Mesenchymal stem cell (in vitro differentiated cells and primary cell): ENCODE data around the gene EBP.

Experiments used
- DNase-seq: peaks from one replicate; pipeline ENCODE4 v3.0.0-alpha.2; 2013
- H2AFZ ChIP-seq: one replicate; pipeline ENCODE4 v1.6.1; 2013; ENCODE audit warnings: low read depth, mild to moderate bottlenecking, control low read depth, inconsistent platforms, low read length, moderate library complexity
- H2AK5ac ChIP-seq: 2 replicates; pipeline ENCODE4 v1.6.1; 2013; ENCODE audit warnings: low read length, moderate library complexity, mild to moderate bottlenecking, inconsistent platforms; ENCODE audit not compliant: severe bottlenecking
- H2BK120ac ChIP-seq: one replicate; pipeline ENCODE4 v1.6.1; 2013; ENCODE audit warnings: low read depth, mild to moderate bottlenecking, inconsistent platforms, low read length, moderate library complexity
- H2BK12ac ChIP-seq, 2 experiments: one replicate each; pipeline ENCODE4 v1.6.1; 2013; ENCODE audit warnings: inconsistent platforms in 2 of 2, low read length in 2 of 2, mild to moderate bottlenecking in 2 of 2, moderate library complexity in 2 of 2, control low read depth in 1 of 2
- H2BK15ac ChIP-seq: one replicate; pipeline ENCODE4 v1.6.1; 2013; ENCODE audit warnings: mild to moderate bottlenecking, low read depth, inconsistent platforms; ENCODE audit not compliant: poor library complexity, severe bottlenecking
- H2BK5ac ChIP-seq: 2 replicates; pipeline ENCODE4 v1.6.1; 2013; ENCODE audit warnings: low read depth, mild to moderate bottlenecking, low read length, control low read depth, inconsistent platforms; ENCODE audit not compliant: poor library complexity, severe bottlenecking
- H3K14ac ChIP-seq, 2 experiments: one replicate each; pipeline ENCODE4 v1.6.1; 2013; ENCODE audit warnings: inconsistent platforms in 2 of 2, low read length in 2 of 2, control low read depth in 1 of 2, mild to moderate bottlenecking in 1 of 2, moderate library complexity in 1 of 2
- H3K18ac ChIP-seq, 2 experiments: one replicate each; pipeline ENCODE4 v1.6.1; 2013; ENCODE audit warnings: inconsistent platforms in 2 of 2, low read length in 2 of 2, control low read depth in 1 of 2, low read depth in 1 of 2, mild to moderate bottlenecking in 1 of 2
- H3K23ac ChIP-seq, 2 experiments: one replicate each; pipeline ENCODE4 v1.6.1; 2013; ENCODE audit warnings: inconsistent platforms in 2 of 2, low read length in 2 of 2, mild to moderate bottlenecking in 2 of 2, moderate library complexity in 2 of 2, control low read depth in 1 of 2
- H3K27ac ChIP-seq: 2 replicates; pipeline ENCODE4 v1.5.1; 2013; ENCODE audit warnings: mild to moderate bottlenecking, moderate library complexity, low read length, control low read depth, inconsistent platforms; ENCODE audit not compliant: poor library complexity, severe bottlenecking
- H3K27me3 ChIP-seq, 2 experiments: 2 replicates each; pipeline versions ENCODE4 v1.6.1 to v1.7.0; 2013; ENCODE audit warnings: low read length in 2 of 2, mild to moderate bottlenecking in 2 of 2, moderate library complexity in 2 of 2, control low read depth in 1 of 2, inconsistent platforms in 1 of 2; ENCODE audit not compliant: control insufficient read depth in 1 of 2, insufficient read depth in 1 of 2
- H3K36me3 ChIP-seq, 2 experiments: 2 replicates each; pipeline versions ENCODE4 v1.6.1 to v1.7.0; 2013; ENCODE audit warnings: low read length in 2 of 2, control low read depth in 1 of 2, inconsistent platforms in 1 of 2, low read depth in 1 of 2, mild to moderate bottlenecking in 1 of 2; ENCODE audit not compliant: insufficient read depth in 2 of 2, control insufficient read depth in 1 of 2
- H3K4ac ChIP-seq, 2 experiments: one replicate each; pipeline ENCODE4 v1.6.1; 2013; ENCODE audit warnings: inconsistent platforms in 2 of 2, low read length in 2 of 2, mild to moderate bottlenecking in 2 of 2, moderate library complexity in 2 of 2, control low read depth in 1 of 2, low read depth in 1 of 2
- H3K4me1 ChIP-seq: 2 replicates; pipeline ENCODE4 v1.6.1; 2013; ENCODE audit warnings: low read depth, low read length, control low read depth; ENCODE audit not compliant: control insufficient read depth, insufficient read depth
- H3K4me2 ChIP-seq: 2 replicates; pipeline ENCODE4 v1.6.1; 2013; ENCODE audit warnings: low read length, mild to moderate bottlenecking, inconsistent platforms; ENCODE audit not compliant: poor library complexity, severe bottlenecking
- H3K4me3 ChIP-seq, 2 experiments: 2 replicates each; pipeline versions ENCODE4 v1.5.1 to v1.7.0; 2013; ENCODE audit warnings: low read length in 2 of 2, mild to moderate bottlenecking in 2 of 2, control low read depth in 1 of 2, low read depth in 1 of 2; ENCODE audit not compliant: insufficient read depth in 1 of 2
- H3K79me1 ChIP-seq: replicated peaks from 2 replicates; pipeline ENCODE4 v1.6.1; 2013; ENCODE audit warnings: mild to moderate bottlenecking, control low read depth, low read length, inconsistent platforms; ENCODE audit not compliant: poor library complexity, severe bottlenecking
- H3K9ac ChIP-seq: 2 replicates; pipeline ENCODE4 v1.7.0; 2013; ENCODE audit warnings: mild to moderate bottlenecking, low read length, moderate library complexity
- H3K9me3 ChIP-seq: 2 replicates; pipeline ENCODE4 v1.7.0; 2013; ENCODE audit warnings: mild to moderate bottlenecking, low read length; ENCODE audit not compliant: control insufficient read depth
- H4K8ac ChIP-seq: one replicate; pipeline ENCODE4 v1.6.1; 2013; ENCODE audit warnings: inconsistent platforms, mild to moderate bottlenecking, low read length, moderate library complexity
- H4K91ac ChIP-seq: one replicate; pipeline ENCODE4 v1.6.1; 2013; ENCODE audit warnings: mild to moderate bottlenecking, low read length, inconsistent platforms
- WGBS: methylation state at CpG from one replicate; pipeline ENCODE4 v1.1.7; 2013; ENCODE audit warnings: mixed read lengths; 5-methylcytosine and 5-hydroxymethylcytosine counted together

The EBP gene

DNA sequence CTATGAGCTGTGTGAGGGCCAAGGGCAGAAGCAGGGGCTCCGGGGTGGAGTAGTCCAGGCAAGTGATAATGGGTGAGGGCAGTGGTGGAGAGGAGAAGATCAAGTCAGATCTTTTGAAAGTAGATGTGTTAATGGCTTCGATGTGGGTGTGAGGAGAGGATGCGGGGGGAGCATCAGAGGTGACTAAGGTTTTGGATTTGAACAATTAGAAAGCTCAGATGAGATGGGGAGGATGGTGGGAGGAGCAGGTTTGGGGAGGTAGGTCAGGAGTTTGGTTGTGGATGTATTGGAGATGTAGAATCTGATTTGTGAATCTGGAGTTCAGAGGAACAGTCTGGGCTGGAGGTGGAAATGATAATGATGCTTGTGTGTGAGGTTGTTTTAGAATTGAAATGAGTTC is 41.0 kb upstream of the EBP start:
- Histone ChIP-seq H2BK12ac (no peak overlapping the region), H2BK120ac (no peak overlapping the region), H2BK5ac (no peak overlapping the region), H2AK5ac (no peak overlapping the region), H3K18ac (no peak overlapping the region), H3K9me3 (no peaks in the 10 kb centered on the region), H3K79me1 (peaks cover 5% of the 10 kb centered on the region), H4K8ac (no peak overlapping the region), H3K4me3 (no peak overlapping the region), H3K27ac (no peak overlapping the region), H3K27me3 (peaks cover 0 to 9% of the 10 kb centered on the region in 2 experiments), H2BK15ac (no peak overlapping the region), H3K4ac (no peak overlapping the region), H3K9ac (no peak overlapping the region), H3K4me2 (no peak overlapping the region), H3K4me1 (peaks cover 13% of the 10 kb centered on the region), H3K36me3 (peaks cover 39 to 46% of the 10 kb centered on the region in 2 experiments), H2AFZ (no peak overlapping the region), H4K91ac (no peak overlapping the region), H3K23ac (no peak overlapping the region), H3K14ac (no peak overlapping the region)
- WGBS, result 98% methylated on average over 3 of the region's 3 CpGs
- DNase-seq, result no peak

DNA sequence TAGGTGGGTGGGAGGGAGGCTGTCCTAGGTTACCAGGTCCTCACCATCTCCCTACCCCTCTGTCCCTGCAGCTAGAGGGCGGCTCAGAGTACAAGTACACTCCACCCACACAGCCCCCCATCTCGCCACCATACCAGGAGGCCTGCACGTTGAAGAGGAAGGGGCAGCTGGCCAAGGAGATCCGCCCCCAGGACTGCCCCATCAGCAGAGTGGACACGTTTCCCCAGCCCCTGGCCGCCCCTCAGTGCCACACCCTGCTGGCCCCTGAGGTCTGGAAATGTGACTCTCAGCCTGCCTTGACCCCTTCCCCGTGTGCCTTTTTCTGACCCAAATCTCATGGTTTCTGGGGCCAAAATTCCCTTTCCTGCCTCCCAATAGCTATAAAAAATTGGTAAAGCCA is 39.1 kb upstream of the EBP start:
- H2AK5ac ChIP-seq, result no peak overlapping the region
- no peak overlapping the region for H3K4me3 ChIP-seq
- no peak overlapping the region for H2BK15ac ChIP-seq
- H3K18ac ChIP-seq, result no peak overlapping the region
- no peak overlapping the region for H2BK5ac ChIP-seq
- H3K4me2 ChIP-seq, result no peak overlapping the region
- peaks cover 5% of the 10 kb centered on the region for H3K79me1 ChIP-seq
- no peak overlapping the region for H3K9ac ChIP-seq
- no peak overlapping the region for H4K91ac ChIP-seq
- H3K27me3 ChIP-seq, result peaks cover 0 to 9% of the 10 kb centered on the region in 2 experiments
- H2BK12ac ChIP-seq, result no peak overlapping the region
- H4K8ac ChIP-seq, result no peak overlapping the region
- DNase-seq, result no peak
- H3K36me3 ChIP-seq, result peaks cover 39 to 54% of the 10 kb centered on the region in 2 experiments
- peaks cover 14% of the 10 kb centered on the region for H3K4me1 ChIP-seq
- no peak overlapping the region for H3K14ac ChIP-seq
- no peak overlapping the region for H2AFZ ChIP-seq
- no peak overlapping the region for H3K27ac ChIP-seq
- no peak overlapping the region for H2BK120ac ChIP-seq
- H3K9me3 ChIP-seq, result no peaks in the 10 kb centered on the region
- WGBS, result 93% methylated on average over 6 of the region's 7 CpGs
- H3K23ac ChIP-seq, result no peak overlapping the region
- H3K4ac ChIP-seq, result no peak overlapping the region

DNA sequence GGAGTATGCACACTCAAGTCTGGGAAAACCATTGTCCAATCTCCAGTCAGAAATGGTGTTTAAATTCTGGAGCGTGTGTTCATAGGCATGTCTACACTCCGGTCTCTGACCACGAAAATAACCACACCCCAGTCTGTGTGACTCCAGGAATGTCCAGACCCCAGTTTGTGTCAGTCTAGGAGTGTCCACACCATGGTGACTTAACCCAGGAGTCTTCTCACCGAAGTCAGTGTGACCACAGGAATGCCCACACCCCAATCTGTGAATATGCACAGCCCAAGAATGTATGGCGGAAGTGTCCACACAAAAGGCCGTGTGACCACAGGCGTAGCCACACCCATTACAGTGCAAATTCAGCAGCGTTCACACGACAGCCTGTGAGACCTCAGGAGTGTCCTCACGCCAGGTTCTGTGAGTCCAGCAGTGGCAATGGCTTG is 34.2 kb upstream of the EBP start:
- H3K27me3 ChIP-seq, result peaks cover 0 to 5% of the 10 kb centered on the region in 2 experiments
- H2AK5ac ChIP-seq, result peak overlapping the region; percentile 89
- H3K4ac ChIP-seq, result peak overlapping the region in 1 of 2 experiments; percentile 41
- no peak overlapping the region for H2BK5ac ChIP-seq
- no peak overlapping the region for H3K4me3 ChIP-seq
- H3K18ac ChIP-seq, result peak overlapping the region; percentile 2 to 62
- H2AFZ ChIP-seq, result no peak overlapping the region
- no peaks in the 10 kb centered on the region for H3K79me1 ChIP-seq
- DNase-seq, result peak; percentile 99
- H3K4me1 ChIP-seq, result peaks cover 17% of the 10 kb centered on the region
- H2BK120ac ChIP-seq, result no peak overlapping the region
- H4K8ac ChIP-seq, result peak overlapping the region; percentile 82
- peak overlapping the region; percentile 83 for H4K91ac ChIP-seq
- no peak overlapping the region for H3K4me2 ChIP-seq
- H3K23ac ChIP-seq, result no peak overlapping the region
- peaks cover 11 to 33% of the 10 kb centered on the region in 2 experiments for H3K36me3 ChIP-seq
- H3K9ac ChIP-seq, result no peak overlapping the region
- 2% methylated on average over 10 of the region's 10 CpGs for WGBS
- peaks cover 3% of the 10 kb centered on the region for H3K9me3 ChIP-seq
- no peak overlapping the region for H3K14ac ChIP-seq
- H2BK15ac ChIP-seq, result no peak overlapping the region
- H2BK12ac ChIP-seq, result peak overlapping the region; percentile 71 to 84
- peak overlapping the region; percentile 82 for H3K27ac ChIP-seq

DNA sequence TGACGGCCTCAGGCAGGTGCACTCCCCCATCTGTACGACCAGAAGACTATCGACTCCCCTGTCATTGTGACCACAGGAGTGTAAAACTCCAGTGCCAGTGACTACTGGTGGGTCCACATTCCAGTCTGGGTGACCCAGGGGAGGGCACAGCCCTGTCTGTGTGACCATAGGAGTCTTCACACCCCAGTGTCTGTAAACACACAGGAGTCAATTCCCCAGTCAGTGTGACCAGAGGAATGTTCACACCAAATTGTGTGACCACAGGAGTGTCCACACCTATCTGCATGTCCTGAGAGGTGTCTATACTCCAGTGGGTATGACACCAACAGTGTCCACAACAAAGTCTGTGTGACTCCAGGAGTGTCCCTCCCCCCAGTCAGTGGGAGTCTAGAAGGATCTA is 33.6 kb upstream of the EBP start:
- Histone ChIP-seq H3K4me2 (no peak overlapping the region), H3K79me1 (no peaks in the 10 kb centered on the region), H2BK12ac (peak overlapping the region; percentile 74 to 84), H3K27me3 (peaks cover 0 to 5% of the 10 kb centered on the region in 2 experiments), H3K9ac (no peak overlapping the region), H3K18ac (peak overlapping the region; percentile 33 to 64), H3K36me3 (peaks cover 8 to 30% of the 10 kb centered on the region in 2 experiments), H3K4me3 (no peak overlapping the region), H2BK5ac (no peak overlapping the region), H2AK5ac (peak overlapping the region; percentile 89), H3K9me3 (peaks cover 3% of the 10 kb centered on the region), H4K91ac (peak overlapping the region; percentile 83), H3K27ac (peak overlapping the region; percentile 82), H3K4ac (peak overlapping the region in 1 of 2 experiments; percentile 68), H2BK120ac (peak overlapping the region; percentile 21), H2AFZ (no peak overlapping the region), H3K14ac (peak overlapping the region in 1 of 2 experiments; percentile 42), H3K23ac (no peak overlapping the region), H4K8ac (peak overlapping the region; percentile 77), H3K4me1 (peaks cover 18% of the 10 kb centered on the region), H2BK15ac (no peak overlapping the region)
- DNase-seq, result no peak
- 97% methylated on average over 3 of the region's 3 CpGs for WGBS
